Measurements from ENCODE around the gene RING1. TPM values are rescaled to one million over a fixed set of nuclear protein-coding genes. Genes with fewer than 3 reads are reported as not detected.

The RING1 gene
- total RNA-seq, 1 experiment from 2014 or later, result 45.9 TPM

- no peak overlapping the region for H3K4me3 ChIP-seq (replicated peaks in 1 of 2; ENCODE audit: low read depth in 1 of 2, low read length in 2 of 2)
- DNase-seq (ENCODE audit: low read depth, low spot score) (no peak), ATAC-seq (no peak)
- H3K9me3 ChIP-seq (ENCODE audit: control insufficient read depth in 1 of 2, insufficient read depth in 1 of 2, low read depth in 1 of 2, low read length in 2 of 2), result no peaks in the 10 kb centered on the region
- ChIA-PET CTCF (no interaction called here), RAD21 (ENCODE audit: low non-redundant PET in 1 of 2, low total read pairs in 2 of 2, uncharacterized antibody in 2 of 2, unreplicated experiment in 2 of 2) (no interaction called here), POLR2A (no interaction called here)
- no peaks in the 10 kb centered on the region for H3K79me2 ChIP-seq (ENCODE audit: insufficient read depth, low read length)
- H3K27ac ChIP-seq (ENCODE audit: low read depth, low read length), result no peak overlapping the region
- H3K36me3 ChIP-seq (ENCODE audit: control insufficient read depth in 1 of 2, insufficient read depth in 2 of 2, low read length in 2 of 2), result no peaks in the 10 kb centered on the region
- no peak overlapping the region for H2AFZ ChIP-seq (ENCODE audit: low read depth, low read length, poor library complexity, severe bottlenecking)
- no peaks in the 10 kb centered on the region for H3K9me2 ChIP-seq (ENCODE audit: insufficient read depth)
- no TSS peak for BruUV-seq (replicated peaks)
- no peak overlapping the region for H3K4me2 ChIP-seq (ENCODE audit: low read length)
- intact Hi-C loops (cut with micrococcal nuclease), result no loop called here
- H3K9ac ChIP-seq (ENCODE audit: low read length), result no peak overlapping the region
- TF ChIP-seq EZH2phosphoT487 (IDR thresholded peaks at IDR 0.05; ENCODE audit: borderline replicate concordance), result no peak
- TF ChIP-seq YY1 (IDR thresholded peaks at IDR 0.05; ENCODE audit: extremely low read depth, insufficient replicate concordance, low read depth, low read length), result no peak
- TF ChIP-seq TCF7L2 (IDR thresholded peaks at IDR 0.05; ENCODE audit: borderline replicate concordance, extremely low read depth, insufficient read depth, insufficient read length), result no peak
- TF ChIP-seq, protein P1, sequence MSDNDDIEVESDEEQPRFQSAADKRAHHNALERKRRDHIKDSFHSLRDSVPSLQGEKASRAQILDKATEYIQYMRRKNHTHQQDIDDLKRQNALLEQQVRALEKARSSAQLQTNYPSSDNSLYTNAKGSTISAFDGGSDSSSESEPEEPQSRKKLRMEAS (IDR thresholded peaks at IDR 0.05), result no peak
- no peak for TF ChIP-seq EGR1 (IDR thresholded peaks at IDR 0.05; ENCODE audit: low read depth)
- no peak for TF ChIP-seq CBX3 (IDR thresholded peaks at IDR 0.05; ENCODE audit: low read depth)
- no peak for TF ChIP-seq ELF1 (IDR thresholded peaks at IDR 0.05; ENCODE audit: borderline replicate concordance, low read depth)
- TF ChIP-seq FOSL1 (IDR thresholded peaks at IDR 0.05; ENCODE audit: low read depth), result no peak
- TF ChIP-seq CEBPB (IDR thresholded peaks at IDR 0.05; ENCODE audit: low read depth), result no peak
- no peak for TF ChIP-seq RAD21 (IDR thresholded peaks at IDR 0.05; ENCODE audit: low read depth)
- TF ChIP-seq, protein P2, sequence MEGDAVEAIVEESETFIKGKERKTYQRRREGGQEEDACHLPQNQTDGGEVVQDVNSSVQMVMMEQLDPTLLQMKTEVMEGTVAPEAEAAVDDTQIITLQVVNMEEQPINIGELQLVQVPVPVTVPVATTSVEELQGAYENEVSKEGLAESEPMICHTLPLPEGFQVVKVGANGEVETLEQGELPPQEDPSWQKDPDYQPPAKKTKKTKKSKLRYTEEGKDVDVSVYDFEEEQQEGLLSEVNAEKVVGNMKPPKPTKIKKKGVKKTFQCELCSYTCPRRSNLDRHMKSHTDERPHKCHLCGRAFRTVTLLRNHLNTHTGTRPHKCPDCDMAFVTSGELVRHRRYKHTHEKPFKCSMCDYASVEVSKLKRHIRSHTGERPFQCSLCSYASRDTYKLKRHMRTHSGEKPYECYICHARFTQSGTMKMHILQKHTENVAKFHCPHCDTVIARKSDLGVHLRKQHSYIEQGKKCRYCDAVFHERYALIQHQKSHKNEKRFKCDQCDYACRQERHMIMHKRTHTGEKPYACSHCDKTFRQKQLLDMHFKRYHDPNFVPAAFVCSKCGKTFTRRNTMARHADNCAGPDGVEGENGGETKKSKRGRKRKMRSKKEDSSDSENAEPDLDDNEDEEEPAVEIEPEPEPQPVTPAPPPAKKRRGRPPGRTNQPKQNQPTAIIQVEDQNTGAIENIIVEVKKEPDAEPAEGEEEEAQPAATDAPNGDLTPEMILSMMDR (IDR thresholded peaks at IDR 0.05 in 2 of 3, conservative IDR thresholded peaks at IDR 0.05 in 1 of 3; ENCODE audit: borderline replicate concordance in 1 of 3, insufficient read depth in 1 of 3, low read depth in 2 of 3, low read length in 2 of 3), result no peak
- no peak for TF ChIP-seq JUND (IDR thresholded peaks at IDR 0.05)
- TF ChIP-seq ATF3 (IDR thresholded peaks at IDR 0.05), result no peak
- no peak for TF ChIP-seq POLR2AphosphoS5 (IDR thresholded peaks at IDR 0.05; ENCODE audit: low read depth, low read length)
- TF ChIP-seq SIN3A (IDR thresholded peaks at IDR 0.05; ENCODE audit: low read depth), result no peak
- no peak for TF ChIP-seq SP1 (IDR thresholded peaks at IDR 0.05; ENCODE audit: low read depth)
- TF ChIP-seq, protein P3, sequence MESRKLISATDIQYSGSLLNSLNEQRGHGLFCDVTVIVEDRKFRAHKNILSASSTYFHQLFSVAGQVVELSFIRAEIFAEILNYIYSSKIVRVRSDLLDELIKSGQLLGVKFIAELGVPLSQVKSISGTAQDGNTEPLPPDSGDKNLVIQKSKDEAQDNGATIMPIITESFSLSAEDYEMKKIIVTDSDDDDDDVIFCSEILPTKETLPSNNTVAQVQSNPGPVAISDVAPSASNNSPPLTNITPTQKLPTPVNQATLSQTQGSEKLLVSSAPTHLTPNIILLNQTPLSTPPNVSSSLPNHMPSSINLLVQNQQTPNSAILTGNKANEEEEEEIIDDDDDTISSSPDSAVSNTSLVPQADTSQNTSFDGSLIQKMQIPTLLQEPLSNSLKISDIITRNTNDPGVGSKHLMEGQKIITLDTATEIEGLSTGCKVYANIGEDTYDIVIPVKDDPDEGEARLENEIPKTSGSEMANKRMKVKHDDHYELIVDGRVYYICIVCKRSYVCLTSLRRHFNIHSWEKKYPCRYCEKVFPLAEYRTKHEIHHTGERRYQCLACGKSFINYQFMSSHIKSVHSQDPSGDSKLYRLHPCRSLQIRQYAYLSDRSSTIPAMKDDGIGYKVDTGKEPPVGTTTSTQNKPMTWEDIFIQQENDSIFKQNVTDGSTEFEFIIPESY (IDR thresholded peaks at IDR 0.05; ENCODE audit: extremely low read depth, insufficient replicate concordance, low read length), result no peak
- TF ChIP-seq SRF (IDR thresholded peaks at IDR 0.05; ENCODE audit: low read depth), result no peak
- no peak for TF ChIP-seq ZFX (IDR thresholded peaks at IDR 0.05)
- no peak for TF ChIP-seq EZH2 (IDR thresholded peaks at IDR 0.05)
- no peaks in the 10 kb centered on the region for H4K20me1 ChIP-seq (ENCODE audit: insufficient read depth)
- peaks cover 0 to 7% of the 10 kb centered on the region in 2 experiments; a peak in 2 of 4 replicates for H3K4me1 ChIP-seq (ENCODE audit: control insufficient read depth in 1 of 2, insufficient read depth in 2 of 2, low read length in 2 of 2)
- H3K27me3 ChIP-seq (ENCODE audit: insufficient read depth, low read length), result no peaks in the 10 kb centered on the region
Measured at GRCh38 chr6:33187809-33188208, 20.5 kb upstream of the RING1 start.

All from HCT116 (cell line).